Endothelial cell of umbilical vein (primary cell): ENCODE measurements around the gene SCUBE3.

Source experiments
- CTCF ChIP-seq, 2 donors: IDR thresholded peaks; 1 replicate in 1 of 2; 2 replicates in 1 of 2; pipeline ENCODE4 v1.5.1; 2011; ENCODE audit warnings: low read length in 2 of 2, mild to moderate bottlenecking in 2 of 2, moderate library complexity in 2 of 2, control low read depth in 1 of 2, inconsistent platforms in 1 of 2, low read depth in 1 of 2; ENCODE audit not compliant: insufficient read depth in 1 of 2; ENCODE audit errors: extremely low read depth in 1 of 2
- EZH2 ChIP-seq: IDR thresholded peaks from 2 replicates; pipeline ENCODE4 v1.6.1; 2012; ENCODE audit warnings: borderline replicate concordance, low read depth, mild to moderate bottlenecking, moderate library complexity, low read length, inconsistent platforms; ENCODE audit not compliant: severe bottlenecking
- FOS ChIP-seq: IDR thresholded peaks from 2 replicates; pipeline ENCODE4 v1.6.1; 2011; ENCODE audit warnings: mild to moderate bottlenecking, low read length, moderate library complexity, borderline replicate concordance; ENCODE audit not compliant: insufficient read depth
- MYC ChIP-seq: IDR thresholded peaks from one replicate; pipeline ENCODE4 v1.6.1; 2011; ENCODE audit warnings: mild to moderate bottlenecking, low read depth, low read length
- POLR2A ChIP-seq: IDR thresholded peaks from 2 replicates; pipeline ENCODE4 v1.6.1; 2012; ENCODE audit warnings: low read depth, mild to moderate bottlenecking, control low read depth, low read length
- POLR2AphosphoS5 ChIP-seq: IDR thresholded peaks from 2 replicates; pipeline ENCODE4 v1.6.1; 2012; ENCODE audit warnings: low read depth, mild to moderate bottlenecking, control low read depth, low read length, moderate library complexity; ENCODE audit not compliant: insufficient read depth
- TF ChIP-seq, protein P1 (sequence below): IDR thresholded peaks from 2 replicates; pipeline ENCODE4 v1.6.1; 2011; ENCODE audit not compliant: insufficient read depth, insufficient read length

DNA sequence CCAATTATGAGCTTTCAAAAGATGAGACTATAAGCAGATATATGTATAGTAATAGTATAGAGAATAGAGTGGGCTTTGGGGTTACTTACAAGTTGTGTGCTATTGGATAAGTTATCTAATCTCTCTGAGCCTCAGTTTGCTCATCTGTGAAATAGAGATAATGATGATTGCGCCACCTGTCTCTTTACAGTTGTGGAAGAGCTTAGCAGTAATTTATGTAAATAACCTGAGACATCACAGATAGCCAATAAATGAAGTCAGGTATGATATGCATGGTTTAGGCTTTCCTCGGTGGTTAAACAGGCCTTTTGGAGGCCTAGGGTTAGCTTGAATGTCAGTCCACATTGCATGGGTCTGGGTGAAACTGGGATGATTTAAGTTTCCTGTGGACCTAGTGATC is 29.8 kb upstream of the SCUBE3 start:
- TF ChIP-seq CTCF (IDR thresholded peaks at IDR 0.05; ENCODE audit: extremely low read depth in 1 of 2, insufficient read depth in 1 of 2, low read depth in 1 of 2, low read length in 2 of 2) (no peak), EZH2 (no peak), POLR2A (no peak), POLR2AphosphoS5 (no peak), MYC (no peak), FOS (no peak)
- TF ChIP-seq, protein P1, sequence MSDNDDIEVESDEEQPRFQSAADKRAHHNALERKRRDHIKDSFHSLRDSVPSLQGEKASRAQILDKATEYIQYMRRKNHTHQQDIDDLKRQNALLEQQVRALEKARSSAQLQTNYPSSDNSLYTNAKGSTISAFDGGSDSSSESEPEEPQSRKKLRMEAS: no peak
